Mammary epithelial cell (primary cell): ENCODE data around the gene ERN1.

Experiments
- CTCF ChIP-seq, 2 donors: IDR thresholded peaks in 1 of 2; conservative IDR thresholded peaks in 1 of 2; 2 replicates each; pipeline ENCODE4 v1.5.1; 2011 to 2012; ENCODE audit warnings: inconsistent platforms in 2 of 2, low read length in 2 of 2, mild to moderate bottlenecking in 2 of 2, control low read depth in 1 of 2, low read depth in 1 of 2; ENCODE audit not compliant: insufficient read depth in 1 of 2; ENCODE audit errors: extremely low read depth in 1 of 2
- EZH2 ChIP-seq: IDR thresholded peaks from 2 replicates; pipeline ENCODE4 v1.6.1; 2012; ENCODE audit warnings: low read length, inconsistent platforms, borderline replicate concordance

- TF ChIP-seq CTCF (conservative IDR thresholded peaks at IDR 0.05 in 1 of 2, IDR thresholded peaks at IDR 0.05 in 1 of 2; ENCODE audit: extremely low read depth in 1 of 2, insufficient read depth in 1 of 2, low read depth in 1 of 2, low read length in 2 of 2), result no peak
- TF ChIP-seq EZH2, result no peak
These were observed 3.0 kb downstream of the ERN1 start for GRCh38 chr17:64126918-64127317.
